Vagina (tissue), 2 donors: ENCODE results near the gene SLC12A2. TPM values are rescaled to one million over a fixed set of nuclear protein-coding genes. Genes with fewer than 3 reads are reported as not detected.

Experiments
- DNase-seq, 2 donors: peaks; one replicate each; pipeline ENCODE4 v3.0.0-alpha.2; 2017; ENCODE audit errors: extremely low spot score in 2 of 2
- H3K27ac ChIP-seq: fragments of 200-600 bp; sonication (generic); one replicate; pipeline ENCODE4 v1.5.1; 2019
- H3K27me3 ChIP-seq: fragments of 200-600 bp; sonication (generic); one replicate; pipeline ENCODE4 v1.5.1; 2019
- H3K36me3 ChIP-seq, 2 donors: fragments of 200-600 bp; sonication (generic); one replicate each; pipeline ENCODE4 v1.5.1; 2017 to 2019
- H3K4me1 ChIP-seq: fragments of 200-600 bp; sonication (generic); one replicate; pipeline ENCODE4 v1.5.1; 2019
- H3K4me3 ChIP-seq, 2 donors: fragments of 200-600 bp; sonication (generic); 1 replicate in 1 of 2; 2 replicates in 1 of 2; pipeline ENCODE4 v1.5.1; 2016 to 2019
- H3K9me3 ChIP-seq: fragments of 200-600 bp; sonication (generic); one replicate; pipeline ENCODE4 v1.5.1; 2019
- CTCF ChIP-seq, 3 experiments: fragments of 450-650 bp in 2 of 3; fragments of 200-600 bp in 1 of 3; sonication (generic) in 1 of 3; IDR thresholded peaks; one replicate each; pipeline ENCODE4 v1.5.1; 2017 to 2019; ENCODE audit warnings: antibody characterized with exemption in 3 of 3, mild to moderate bottlenecking in 2 of 3, moderate library complexity in 2 of 3
- POLR2A ChIP-seq, 2 donors: fragments of 450-650 bp; IDR thresholded peaks; one replicate each; pipeline ENCODE4 v1.6.1; 2017; ENCODE audit warnings: antibody characterized with exemption in 2 of 2, mild to moderate bottlenecking in 2 of 2, moderate library complexity in 2 of 2
- POLR2AphosphoS5 ChIP-seq, 2 donors: sonication (generic); formaldehyde crosslinking; IDR thresholded peaks; one replicate each; pipeline ENCODE4 v1.9.0; 2017; ENCODE audit warnings: antibody characterized with exemption in 2 of 2, mild to moderate bottlenecking in 2 of 2, low read depth in 1 of 2; ENCODE audit not compliant: insufficient read depth in 1 of 2
- intact Hi-C: fragments of 100-400 bp; cut with DNase I; formaldehyde crosslinking; loops from one replicate; pipeline ENCODE4 v1.15.1; 2023
- total RNA-seq: library from RNA; depleted of rRNA; stranded (reverse); fragments of >200 nt; gene quantifications from one replicate; pipeline ENCODE4 v1.2.3, GENCODE V29; 2016

Gene SLC12A2
- total RNA-seq, 1 donor from 2014 or later = 15.7 TPM

- DNase-seq = no peak
- TF ChIP-seq CTCF (IDR thresholded peaks at IDR 0.05) (no peak), POLR2A (IDR thresholded peaks at IDR 0.05) (no peak), POLR2AphosphoS5 (IDR thresholded peaks at IDR 0.05; ENCODE audit: insufficient read depth in 1 of 2, low read depth in 1 of 2) (no peak)
- H3K27ac ChIP-seq = no peak overlapping the region
- intact Hi-C loops = no loop called here
- no peaks in the 10 kb centered on the region for H3K36me3 ChIP-seq
- no peak overlapping the region for H3K4me3 ChIP-seq
- no peaks in the 10 kb centered on the region for H3K4me1 ChIP-seq
- H3K27me3 ChIP-seq = no peaks in the 10 kb centered on the region
- no peaks in the 10 kb centered on the region for H3K9me3 ChIP-seq
Measured at GRCh38 chr5:128195316-128195715, 111.8 kb downstream of the SLC12A2 start.

GRCh38 chr5:128196080-128196479, 112.5 kb downstream of the SLC12A2 start:
- TF ChIP-seq POLR2AphosphoS5 (IDR thresholded peaks at IDR 0.05; ENCODE audit: insufficient read depth in 1 of 2, low read depth in 1 of 2) (no peak), CTCF (IDR thresholded peaks at IDR 0.05) (no peak), POLR2A (IDR thresholded peaks at IDR 0.05) (no peak)
- intact Hi-C loops = no loop called here

GRCh38 chr5:128196791-128197190, 113.2 kb downstream of the SLC12A2 start:
- no peaks in the 10 kb centered on the region for H3K36me3 ChIP-seq
- no peak for TF ChIP-seq POLR2AphosphoS5 (IDR thresholded peaks at IDR 0.05; ENCODE audit: insufficient read depth in 1 of 2, low read depth in 1 of 2)
- no peak for TF ChIP-seq CTCF (IDR thresholded peaks at IDR 0.05)
- no peak for TF ChIP-seq POLR2A (IDR thresholded peaks at IDR 0.05)
- H3K27me3 ChIP-seq = no peaks in the 10 kb centered on the region
- H3K27ac ChIP-seq = no peak overlapping the region
- H3K4me1 ChIP-seq = no peaks in the 10 kb centered on the region
- intact Hi-C loops = no loop called here
- H3K9me3 ChIP-seq = no peaks in the 10 kb centered on the region
- no peak overlapping the region for H3K4me3 ChIP-seq
- no peak for DNase-seq

More at GRCh38 chr5:128196080-128196479, 112.5 kb downstream of the SLC12A2 start:
- H3K4me3 ChIP-seq = no peak overlapping the region
- no peak for DNase-seq
- H3K36me3 ChIP-seq = no peaks in the 10 kb centered on the region
- no peaks in the 10 kb centered on the region for H3K27me3 ChIP-seq
- H3K9me3 ChIP-seq = no peaks in the 10 kb centered on the region
- H3K4me1 ChIP-seq = no peaks in the 10 kb centered on the region
- H3K27ac ChIP-seq = no peak overlapping the region

GRCh38 chr5:128197896-128198522, 114.4 kb downstream of the SLC12A2 start:
- H3K9me3 ChIP-seq = no peaks in the 10 kb centered on the region
- no peak for DNase-seq
- no peaks in the 10 kb centered on the region for H3K4me1 ChIP-seq
- TF ChIP-seq POLR2AphosphoS5 (IDR thresholded peaks at IDR 0.05; ENCODE audit: insufficient read depth in 1 of 2, low read depth in 1 of 2) = no peak
- no peak for TF ChIP-seq POLR2A (IDR thresholded peaks at IDR 0.05)
- no peak for TF ChIP-seq CTCF (IDR thresholded peaks at IDR 0.05)
- no peak overlapping the region for H3K27ac ChIP-seq
- H3K36me3 ChIP-seq = no peaks in the 10 kb centered on the region
- H3K4me3 ChIP-seq = no peak overlapping the region
- no peaks in the 10 kb centered on the region for H3K27me3 ChIP-seq
- intact Hi-C loops = no loop called here

GRCh38 chr5:128199104-128199503, 115.5 kb downstream of the SLC12A2 start:
- no peak for DNase-seq
- TF ChIP-seq POLR2A (IDR thresholded peaks at IDR 0.05) (no peak), POLR2AphosphoS5 (IDR thresholded peaks at IDR 0.05; ENCODE audit: insufficient read depth in 1 of 2, low read depth in 1 of 2) (no peak), CTCF (IDR thresholded peaks at IDR 0.05) (no peak)
- intact Hi-C loops = no loop called here
- no peaks in the 10 kb centered on the region for H3K4me1 ChIP-seq
- H3K4me3 ChIP-seq = no peak overlapping the region
- H3K9me3 ChIP-seq = no peaks in the 10 kb centered on the region
- H3K36me3 ChIP-seq = no peaks in the 10 kb centered on the region
- H3K27me3 ChIP-seq = no peaks in the 10 kb centered on the region
- H3K27ac ChIP-seq = no peak overlapping the region
